Effector memory CD4-positive, alpha-beta T cell (primary cell): ENCODE results near the gene FAM3A.

Experiments used
- DNase-seq, 3 donors: peaks; one replicate each; pipeline ENCODE4 v3.0.0-alpha.2; 2020
- H3K27ac ChIP-seq: 2 replicates; pipeline ENCODE4 v1.7.0; 2013; ENCODE audit warnings: mild to moderate bottlenecking, low read length, moderate library complexity; ENCODE audit not compliant: insufficient read depth, poor library complexity, severe bottlenecking
- H3K27me3 ChIP-seq: replicated peaks from 2 replicates; pipeline ENCODE4 v1.7.0; 2013; ENCODE audit warnings: mild to moderate bottlenecking, low read length; ENCODE audit not compliant: insufficient read depth, control insufficient read depth, poor library complexity, severe bottlenecking
- H3K36me3 ChIP-seq: 2 replicates; pipeline ENCODE4 v1.7.0; 2013; ENCODE audit warnings: mild to moderate bottlenecking, low read length, moderate library complexity; ENCODE audit not compliant: control insufficient read depth, insufficient read depth
- H3K4me1 ChIP-seq: 2 replicates; pipeline ENCODE4 v1.7.0; 2013; ENCODE audit warnings: low read length, mild to moderate bottlenecking; ENCODE audit not compliant: control insufficient read depth, insufficient read depth, poor library complexity, severe bottlenecking
- H3K4me3 ChIP-seq: 2 replicates; pipeline ENCODE4 v1.7.0; 2013; ENCODE audit warnings: low read length, low read depth, mild to moderate bottlenecking; ENCODE audit not compliant: insufficient read depth, poor library complexity, severe bottlenecking
- H3K9me3 ChIP-seq: 2 replicates; pipeline ENCODE4 v1.7.0; 2013; ENCODE audit warnings: mild to moderate bottlenecking, low read length, moderate library complexity; ENCODE audit not compliant: control insufficient read depth

The FAM3A gene

GRCh38 chrX:154470914-154471568, 45.0 kb downstream of the FAM3A start:
- Histone ChIP-seq H3K36me3 (peaks cover 21% of the 10 kb centered on the region), H3K27me3 (no peaks in the 10 kb centered on the region), H3K4me1 (no peaks in the 10 kb centered on the region), H3K4me3 (no peak overlapping the region), H3K27ac (no peak overlapping the region), H3K9me3 (no peaks in the 10 kb centered on the region)
- DNase-seq: no peak

- no peak for DNase-seq
- peaks cover 21% of the 10 kb centered on the region for H3K36me3 ChIP-seq
- no peaks in the 10 kb centered on the region for H3K27me3 ChIP-seq
- H3K4me3 ChIP-seq: no peak overlapping the region
- H3K4me1 ChIP-seq: no peaks in the 10 kb centered on the region
- H3K9me3 ChIP-seq: no peaks in the 10 kb centered on the region
- no peak overlapping the region for H3K27ac ChIP-seq
Observed at GRCh38 chrX:154470434-154470833, 45.6 kb downstream of the FAM3A start.

DNA sequence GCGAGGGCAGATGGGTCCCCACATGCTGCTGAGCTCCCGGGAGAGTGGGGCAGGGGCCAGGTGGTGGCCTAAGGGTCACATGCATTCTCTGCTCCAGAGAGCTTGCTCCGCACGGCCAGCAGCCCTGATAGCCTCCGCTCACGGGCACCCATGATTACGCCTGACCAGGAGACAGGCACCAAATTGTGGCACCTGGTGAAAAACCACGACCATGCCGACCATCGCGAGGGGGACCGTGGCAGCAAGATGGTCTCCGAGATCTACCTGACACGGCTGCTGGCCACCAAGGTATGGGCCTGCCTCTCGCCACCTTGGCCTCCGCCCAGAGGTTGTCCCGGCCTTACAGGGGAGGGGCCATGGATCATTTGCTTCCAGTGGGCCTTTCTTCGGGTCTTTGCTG, 46.2 kb downstream of the FAM3A start:
- Histone ChIP-seq H3K9me3 (no peaks in the 10 kb centered on the region), H3K36me3 (peaks cover 21% of the 10 kb centered on the region), H3K4me1 (no peaks in the 10 kb centered on the region)

DNA sequence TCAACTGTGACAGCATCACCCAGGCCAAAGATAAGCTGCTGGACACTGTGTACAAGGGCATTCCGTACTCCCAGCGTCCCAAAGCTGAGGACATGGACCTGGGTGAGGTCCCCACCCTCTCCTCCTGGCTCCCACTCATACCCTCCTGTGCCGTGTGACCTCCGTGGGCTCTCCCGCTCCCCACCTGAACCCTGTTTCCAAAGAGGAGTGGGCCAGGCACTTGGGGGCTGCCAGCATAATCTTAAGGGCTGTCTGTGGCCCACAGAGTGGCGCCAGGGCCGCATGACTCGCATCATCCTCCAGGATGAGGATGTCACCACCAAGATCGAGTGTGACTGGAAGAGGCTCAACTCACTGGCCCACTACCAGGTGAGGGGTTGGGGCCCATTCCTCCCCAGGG, 46.9 kb downstream of the FAM3A start:
- Histone ChIP-seq H3K4me1 (no peaks in the 10 kb centered on the region), H3K9me3 (no peaks in the 10 kb centered on the region), H3K36me3 (peaks cover 23% of the 10 kb centered on the region), H3K27ac (no peak overlapping the region), H3K4me3 (no peak overlapping the region), H3K27me3 (no peaks in the 10 kb centered on the region)
- DNase-seq: no peak

More for the DNA sequence above, 46.2 kb downstream of the FAM3A start:
- DNase-seq: no peak
- H3K27ac ChIP-seq: no peak overlapping the region
- no peak overlapping the region for H3K4me3 ChIP-seq
- H3K27me3 ChIP-seq: no peaks in the 10 kb centered on the region

GRCh38 chrX:154468217-154468616, 47.8 kb downstream of the FAM3A start:
- H3K27me3 ChIP-seq: no peaks in the 10 kb centered on the region
- no peaks in the 10 kb centered on the region for H3K4me1 ChIP-seq
- no peak for DNase-seq
- no peaks in the 10 kb centered on the region for H3K9me3 ChIP-seq
- no peak overlapping the region for H3K27ac ChIP-seq
- H3K36me3 ChIP-seq: peaks cover 25% of the 10 kb centered on the region
- H3K4me3 ChIP-seq: no peak overlapping the region

DNA sequence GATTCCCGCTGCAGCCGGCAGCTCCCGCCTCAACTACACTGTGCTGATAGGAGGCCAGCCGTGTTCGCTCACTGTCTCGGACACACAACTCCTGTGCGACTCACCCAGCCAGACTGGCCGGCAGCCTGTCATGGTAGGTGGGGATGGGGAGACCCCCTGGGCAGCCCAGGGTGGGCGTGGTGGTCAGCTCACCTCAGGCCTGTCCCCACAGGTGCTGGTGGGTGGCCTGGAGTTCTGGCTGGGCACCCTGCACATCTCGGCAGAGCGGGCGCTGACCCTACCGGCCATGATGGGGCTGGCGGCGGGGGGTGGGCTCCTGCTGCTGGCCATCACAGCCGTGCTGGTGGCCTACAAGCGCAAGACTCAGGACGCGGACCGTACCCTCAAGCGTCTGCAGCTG, 48.5 kb downstream of the FAM3A start:
- Histone ChIP-seq H3K36me3 (peaks cover 25% of the 10 kb centered on the region), H3K27ac (no peak overlapping the region), H3K4me1 (no peaks in the 10 kb centered on the region), H3K27me3 (no peaks in the 10 kb centered on the region), H3K9me3 (no peaks in the 10 kb centered on the region), H3K4me3 (no peak overlapping the region)
- no peak for DNase-seq

DNA sequence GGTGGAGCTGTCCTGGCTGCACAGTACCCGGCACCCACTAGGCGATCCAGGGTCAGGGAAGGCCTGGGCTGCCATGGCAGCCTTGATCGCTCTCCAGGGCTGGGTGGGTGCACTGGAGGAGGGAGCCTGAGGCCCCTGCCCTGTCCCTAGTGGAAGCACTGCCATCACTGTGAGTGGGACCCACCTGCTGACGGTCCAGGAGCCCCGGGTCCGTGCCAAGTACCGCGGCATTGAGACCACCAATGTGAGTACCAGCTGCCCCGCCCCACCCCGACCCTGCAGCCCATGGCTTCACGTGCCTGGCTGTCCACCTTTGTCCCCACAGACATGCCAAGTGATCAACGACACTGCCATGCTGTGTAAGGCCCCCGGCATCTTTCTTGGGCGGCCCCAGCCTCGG, 49.1 kb downstream of the FAM3A start:
- Histone ChIP-seq H3K36me3 (peaks cover 25% of the 10 kb centered on the region), H3K27ac (no peak overlapping the region), H3K4me1 (no peaks in the 10 kb centered on the region), H3K9me3 (no peaks in the 10 kb centered on the region), H3K27me3 (no peaks in the 10 kb centered on the region), H3K4me3 (no peak overlapping the region)
- DNase-seq: no peak

DNA sequence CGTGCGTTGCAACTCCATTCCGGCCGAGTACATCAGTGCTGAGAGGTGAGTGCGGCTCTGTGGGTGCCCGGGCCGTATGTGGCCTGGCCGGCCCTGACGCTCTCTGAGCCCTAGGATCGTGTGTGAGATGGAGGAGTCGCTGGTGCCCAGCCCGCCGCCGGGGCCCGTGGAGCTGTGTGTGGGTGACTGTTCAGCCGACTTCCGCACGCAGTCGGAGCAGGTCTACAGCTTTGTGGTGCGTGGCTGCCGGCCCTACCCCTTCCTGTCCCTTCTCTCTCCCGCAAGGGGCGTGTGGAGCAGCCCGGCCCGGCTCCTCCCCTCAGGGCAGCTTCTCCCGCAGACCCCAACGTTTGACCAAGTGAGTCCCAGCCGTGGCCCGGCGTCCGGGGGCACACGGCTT, 50.0 kb downstream of the FAM3A start:
- H3K36me3 ChIP-seq: peaks cover 25% of the 10 kb centered on the region
- no peak for DNase-seq
- no peak overlapping the region for H3K4me3 ChIP-seq
- no peaks in the 10 kb centered on the region for H3K27me3 ChIP-seq
- no peaks in the 10 kb centered on the region for H3K4me1 ChIP-seq
- H3K9me3 ChIP-seq: no peaks in the 10 kb centered on the region
- no peak overlapping the region for H3K27ac ChIP-seq

DNA sequence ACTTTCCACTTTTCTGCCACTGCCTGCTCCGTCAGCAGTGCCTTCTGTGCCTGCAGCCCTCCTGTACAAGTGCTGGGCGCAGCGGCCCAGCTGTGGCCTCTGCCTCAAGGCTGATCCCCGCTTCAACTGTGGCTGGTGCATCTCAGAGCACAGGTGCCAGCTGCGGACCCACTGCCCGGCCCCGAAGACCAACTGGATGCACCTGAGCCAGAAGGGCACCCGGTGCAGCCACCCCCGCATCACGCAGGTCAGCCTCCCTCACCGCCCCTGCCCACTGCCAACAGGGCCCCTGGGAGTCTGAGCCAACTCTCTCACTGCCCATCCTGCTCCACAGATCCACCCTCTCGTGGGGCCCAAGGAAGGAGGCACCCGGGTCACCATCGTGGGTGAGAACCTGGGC, 50.4 kb downstream of the FAM3A start:
- H3K36me3 ChIP-seq: peaks cover 23% of the 10 kb centered on the region

DNA sequence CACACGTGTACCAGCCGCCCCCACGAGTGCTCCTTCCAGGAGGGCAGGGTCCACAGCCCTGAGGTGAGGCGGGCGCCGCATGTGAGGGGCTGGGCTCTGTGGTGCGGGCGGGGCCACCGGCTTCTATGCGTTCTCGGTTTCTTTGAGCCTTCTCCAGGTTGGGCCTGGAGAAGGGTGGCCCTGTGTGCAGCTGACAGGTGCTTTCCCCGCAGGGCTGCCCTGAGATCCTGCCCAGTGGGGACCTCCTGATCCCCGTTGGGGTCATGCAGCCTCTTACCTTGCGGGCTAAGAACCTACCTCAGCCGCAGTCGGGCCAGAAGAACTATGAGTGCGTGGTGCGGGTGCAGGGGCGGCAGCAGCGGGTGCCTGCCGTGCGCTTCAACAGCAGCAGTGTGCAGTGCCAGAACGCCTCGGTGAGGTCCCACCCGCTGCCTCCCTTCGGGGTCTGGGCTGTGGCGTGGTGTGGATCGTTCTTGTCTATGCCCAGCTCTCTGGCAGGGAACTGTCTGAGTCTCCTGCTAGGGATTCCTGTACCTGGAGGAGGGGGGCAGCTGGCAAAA, 51.1 kb downstream of the FAM3A start:
- Histone ChIP-seq H3K27ac (no peak overlapping the region), H3K9me3 (no peaks in the 10 kb centered on the region), H3K27me3 (no peaks in the 10 kb centered on the region), H3K4me1 (peaks cover 3% of the 10 kb centered on the region), H3K4me3 (no peak overlapping the region), H3K36me3 (peaks cover 16% of the 10 kb centered on the region)
- no peak for DNase-seq

More for the DNA sequence above, 50.4 kb downstream of the FAM3A start:
- no peaks in the 10 kb centered on the region for H3K9me3 ChIP-seq
- no peaks in the 10 kb centered on the region for H3K27me3 ChIP-seq
- no peak overlapping the region for H3K27ac ChIP-seq
- H3K4me3 ChIP-seq: no peak overlapping the region
- DNase-seq: no peak
- H3K4me1 ChIP-seq: no peaks in the 10 kb centered on the region
